ENCODE results near the gene MPZL1.

DNA sequence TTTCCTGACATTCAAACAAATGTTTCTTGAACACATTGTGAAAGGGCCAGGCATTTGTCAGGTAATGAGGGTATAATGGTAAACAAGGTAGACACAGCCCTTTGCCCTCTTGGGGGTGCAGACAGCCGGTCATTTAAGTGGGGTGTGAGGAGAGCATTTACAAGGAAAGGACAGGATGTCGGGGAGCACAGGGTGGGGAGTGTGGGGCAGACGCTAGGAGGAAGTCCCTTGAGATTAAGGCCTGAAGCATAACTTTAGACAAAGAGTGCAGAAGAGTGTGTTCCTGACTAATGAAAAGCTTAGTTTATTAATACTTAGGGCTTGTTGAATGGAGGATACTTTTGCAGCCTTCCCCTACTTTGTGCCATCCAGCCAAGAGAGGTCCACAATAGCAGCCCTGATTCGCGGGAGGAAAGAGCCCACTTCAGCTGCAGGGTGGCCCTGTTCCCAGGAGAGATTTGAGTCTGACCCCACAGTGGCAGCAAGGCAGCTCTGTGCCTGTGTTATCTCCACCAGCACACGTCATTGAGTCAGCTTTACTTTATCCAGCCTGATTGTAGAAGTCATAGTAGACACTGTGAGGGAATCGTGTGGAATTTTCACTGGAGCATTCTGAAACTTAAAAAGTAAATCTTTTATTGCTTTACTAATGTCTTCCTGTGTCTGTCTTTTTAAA, 35.1 kb downstream of the MPZL1 start:
- TF ChIP-seq, protein P1, sequence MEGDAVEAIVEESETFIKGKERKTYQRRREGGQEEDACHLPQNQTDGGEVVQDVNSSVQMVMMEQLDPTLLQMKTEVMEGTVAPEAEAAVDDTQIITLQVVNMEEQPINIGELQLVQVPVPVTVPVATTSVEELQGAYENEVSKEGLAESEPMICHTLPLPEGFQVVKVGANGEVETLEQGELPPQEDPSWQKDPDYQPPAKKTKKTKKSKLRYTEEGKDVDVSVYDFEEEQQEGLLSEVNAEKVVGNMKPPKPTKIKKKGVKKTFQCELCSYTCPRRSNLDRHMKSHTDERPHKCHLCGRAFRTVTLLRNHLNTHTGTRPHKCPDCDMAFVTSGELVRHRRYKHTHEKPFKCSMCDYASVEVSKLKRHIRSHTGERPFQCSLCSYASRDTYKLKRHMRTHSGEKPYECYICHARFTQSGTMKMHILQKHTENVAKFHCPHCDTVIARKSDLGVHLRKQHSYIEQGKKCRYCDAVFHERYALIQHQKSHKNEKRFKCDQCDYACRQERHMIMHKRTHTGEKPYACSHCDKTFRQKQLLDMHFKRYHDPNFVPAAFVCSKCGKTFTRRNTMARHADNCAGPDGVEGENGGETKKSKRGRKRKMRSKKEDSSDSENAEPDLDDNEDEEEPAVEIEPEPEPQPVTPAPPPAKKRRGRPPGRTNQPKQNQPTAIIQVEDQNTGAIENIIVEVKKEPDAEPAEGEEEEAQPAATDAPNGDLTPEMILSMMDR (IDR thresholded peaks at IDR 0.05), result no peak
- TF ChIP-seq POLR2A (IDR thresholded peaks at IDR 0.05), result no peak

Data from uterus (tissue), 2 donors.